ENCODE data around the gene ADAM22.
"Not testable (repeated sequence)": the region's sequence is repeated elsewhere in the genome, so short reads cannot be mapped to it uniquely, and the experiment has no call there.

The ADAM22 gene

GRCh38 chr7:87933953-87934698, at the start of gene ADAM22:
ADAM22 (plus strand) TSS chr7:87934251; CDS start chr7:87934466, 215 bp downstream.
- peak; percentile 31 for DNase-seq

GRCh38 chr7:87885018-87885417, 49.0 kb upstream of the ADAM22 start:
- no peak for DNase-seq

GRCh38 chr7:87886875-87887274, 47.2 kb upstream of the ADAM22 start:
- no peak for DNase-seq

- DNase-seq = no peak
These were observed 38.7 kb upstream of the ADAM22 start for GRCh38 chr7:87895363-87895762.

- DNase-seq = no peak
These were observed 34.8 kb upstream of the ADAM22 start for GRCh38 chr7:87899255-87899654.

- not testable (repeated sequence) for DNase-seq
These were observed 26.7 kb upstream of the ADAM22 start for GRCh38 chr7:87907136-87907906.

- DNase-seq = not testable (repeated sequence)
These were observed 25.2 kb upstream of the ADAM22 start for GRCh38 chr7:87908814-87909213.

GRCh38 chr7:87912121-87912520, 21.9 kb upstream of the ADAM22 start:
- no peak for DNase-seq

- no peak for DNase-seq
These were observed 15.3 kb upstream of the ADAM22 start for GRCh38 chr7:87918740-87919139.

- DNase-seq = no peak
These were observed 14.2 kb upstream of the ADAM22 start for GRCh38 chr7:87919875-87920274.

- no peak for DNase-seq
These were observed 13.5 kb upstream of the ADAM22 start for GRCh38 chr7:87920578-87920977.

GRCh38 chr7:87922759-87923395, 11.2 kb upstream of the ADAM22 start:
- not testable (repeated sequence) for DNase-seq

- no peak for DNase-seq
These were observed 7.2 kb upstream of the ADAM22 start for GRCh38 chr7:87926581-87927461.

- DNase-seq = no peak
These were observed 472 bp upstream of the ADAM22 start for GRCh38 chr7:87933605-87933952.

GRCh38 chr7:87934699-87935383, 790 bp downstream of the ADAM22 start:
- no peak for DNase-seq

GRCh38 chr7:87935384-87935706, 1.3 kb downstream of the ADAM22 start:
- no peak for DNase-seq

- DNase-seq = no peak
These were observed 7.1 kb downstream of the ADAM22 start for GRCh38 chr7:87941138-87941537.

GRCh38 chr7:87944547-87944946, 10.5 kb downstream of the ADAM22 start:
- DNase-seq = no peak

- DNase-seq = not testable (repeated sequence)
These were observed 11.9 kb downstream of the ADAM22 start for GRCh38 chr7:87945926-87946325.

- DNase-seq = no peak
These were observed 14.3 kb downstream of the ADAM22 start for GRCh38 chr7:87948371-87948770.

- DNase-seq = no peak
These were observed 25.3 kb downstream of the ADAM22 start for GRCh38 chr7:87959336-87959735.

- DNase-seq = no peak
These were observed 26.2 kb downstream of the ADAM22 start for GRCh38 chr7:87960239-87960638.
